GM19035 (cell line): ENCODE measurements around the gene GARNL3.

ENCODE experiments used
- ATAC-seq: cut with Tn5 transposase; IDR thresholded peaks from one replicate; pipeline ENCODE4 v1.9.1; 2021; ENCODE audit not compliant: unreplicated experiment

Gene GARNL3

GRCh38 chr9:127269449-127269848 lies 4.9 kb downstream of the GARNL3 start:
- no peak for ATAC-seq

- no peak for ATAC-seq
Observed at GRCh38 chr9:127273326-127273725, 8.8 kb downstream of the GARNL3 start.

- no peak for ATAC-seq
Observed at GRCh38 chr9:127277099-127277498, 12.5 kb downstream of the GARNL3 start.

GRCh38 chr9:127277770-127278169 lies 13.2 kb downstream of the GARNL3 start:
- no peak for ATAC-seq

- ATAC-seq, result no peak
Observed at GRCh38 chr9:127278372-127278771, 13.8 kb downstream of the GARNL3 start.

GRCh38 chr9:127279717-127280285 lies 15.2 kb downstream of the GARNL3 start:
- ATAC-seq, result no peak

GRCh38 chr9:127280880-127281660 lies 16.5 kb downstream of the GARNL3 start:
- ATAC-seq, result no peak

GRCh38 chr9:127281891-127282290 lies 17.3 kb downstream of the GARNL3 start:
- ATAC-seq, result no peak

- ATAC-seq, result no peak
Observed at GRCh38 chr9:127282611-127283010, 18.0 kb downstream of the GARNL3 start.

- ATAC-seq, result no peak
Observed at GRCh38 chr9:127283135-127283534, 18.6 kb downstream of the GARNL3 start.

- ATAC-seq, result no peak
Observed at GRCh38 chr9:127283917-127284497, 19.4 kb downstream of the GARNL3 start.

GRCh38 chr9:127285965-127286364 lies 21.4 kb downstream of the GARNL3 start:
- ATAC-seq, result no peak

- no peak for ATAC-seq
Observed at GRCh38 chr9:127290561-127291065, 26.0 kb downstream of the GARNL3 start.

GRCh38 chr9:127291246-127291778 lies 26.7 kb downstream of the GARNL3 start:
- ATAC-seq, result no peak

GRCh38 chr9:127292415-127292814 lies 27.8 kb downstream of the GARNL3 start:
- ATAC-seq, result no peak

- no peak for ATAC-seq
Observed at GRCh38 chr9:127293328-127293727, 28.8 kb downstream of the GARNL3 start.

- no peak for ATAC-seq
Observed at GRCh38 chr9:127293767-127294166, 29.2 kb downstream of the GARNL3 start.

- no peak for ATAC-seq
Observed at GRCh38 chr9:127295005-127295404, 30.4 kb downstream of the GARNL3 start.

GRCh38 chr9:127300886-127301447 lies 36.4 kb downstream of the GARNL3 start:
- no peak for ATAC-seq

GRCh38 chr9:127303830-127304229 lies 39.3 kb downstream of the GARNL3 start:
- ATAC-seq, result no peak

GRCh38 chr9:127305206-127305837 lies 40.7 kb downstream of the GARNL3 start:
- no peak for ATAC-seq
